ENCODE data around the gene WFS1.
A peak's percentile ranks its signal among the peaks of the same experiment; 100 is the strongest.

The WFS1 gene

DNA sequence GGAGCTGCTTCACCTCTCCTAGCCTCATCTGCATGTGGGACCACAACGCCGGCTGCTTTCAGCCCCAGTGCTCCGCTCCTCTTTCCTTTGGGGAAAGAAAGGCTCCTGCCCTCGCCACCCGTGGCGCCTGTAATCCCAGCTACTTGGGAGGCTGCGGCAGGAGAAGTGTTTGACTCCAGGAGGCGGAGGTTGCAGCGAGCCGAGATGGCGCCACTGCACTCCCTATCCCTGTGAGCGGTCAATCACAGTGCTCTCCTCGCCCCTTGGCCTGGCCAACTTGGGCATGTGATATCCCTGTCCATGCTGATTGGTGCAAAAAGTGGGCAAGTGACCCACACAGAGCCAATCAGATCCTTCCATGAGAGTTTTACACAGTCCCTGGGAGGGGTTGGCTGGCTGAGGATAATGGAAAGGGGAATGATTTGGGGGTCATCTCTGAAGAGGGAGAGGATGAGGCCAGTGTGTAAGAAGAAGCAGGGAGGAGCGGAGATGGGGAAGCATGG lies 56.2 kb downstream of the WFS1 start:
- no peak for DNase-seq (ENCODE audit: low read depth)

DNA sequence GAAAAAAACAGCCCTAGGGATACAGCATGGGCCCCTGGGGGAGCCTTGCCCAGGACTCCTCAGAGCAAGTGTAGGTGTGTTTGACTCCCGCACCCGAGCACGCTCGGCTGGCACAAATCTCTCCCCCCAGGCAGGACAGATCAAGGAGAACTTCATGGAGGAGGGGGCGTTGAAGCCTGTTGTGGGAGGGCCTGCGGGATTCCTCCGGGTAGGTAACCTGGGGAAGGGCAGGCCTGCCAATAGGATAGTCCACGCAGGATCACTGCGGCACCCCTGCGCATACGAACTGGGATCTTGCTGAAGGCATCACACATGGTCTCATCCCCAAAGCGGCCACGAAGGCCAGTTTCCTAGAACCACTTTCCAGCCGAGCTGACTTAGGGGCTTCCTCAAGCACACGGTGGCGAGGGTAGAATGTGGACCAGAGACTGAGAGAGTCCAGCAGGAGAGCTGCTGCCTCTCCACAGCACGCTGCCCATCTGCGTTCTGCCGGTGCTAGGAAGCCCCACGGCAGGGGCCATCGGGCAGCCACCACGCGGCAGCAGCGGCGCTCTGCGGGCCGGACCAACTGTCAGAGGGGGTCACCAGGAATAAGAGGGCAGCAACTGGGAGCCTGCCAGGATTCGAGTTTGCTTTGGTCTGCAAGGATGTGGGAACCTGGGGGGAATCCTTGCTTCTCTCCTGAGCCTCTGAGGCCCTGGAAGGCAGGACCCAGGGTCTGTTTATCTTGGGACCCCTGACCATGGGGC lies 56.8 kb downstream of the WFS1 start:
- no peak for DNase-seq (ENCODE audit: low read depth)

DNA sequence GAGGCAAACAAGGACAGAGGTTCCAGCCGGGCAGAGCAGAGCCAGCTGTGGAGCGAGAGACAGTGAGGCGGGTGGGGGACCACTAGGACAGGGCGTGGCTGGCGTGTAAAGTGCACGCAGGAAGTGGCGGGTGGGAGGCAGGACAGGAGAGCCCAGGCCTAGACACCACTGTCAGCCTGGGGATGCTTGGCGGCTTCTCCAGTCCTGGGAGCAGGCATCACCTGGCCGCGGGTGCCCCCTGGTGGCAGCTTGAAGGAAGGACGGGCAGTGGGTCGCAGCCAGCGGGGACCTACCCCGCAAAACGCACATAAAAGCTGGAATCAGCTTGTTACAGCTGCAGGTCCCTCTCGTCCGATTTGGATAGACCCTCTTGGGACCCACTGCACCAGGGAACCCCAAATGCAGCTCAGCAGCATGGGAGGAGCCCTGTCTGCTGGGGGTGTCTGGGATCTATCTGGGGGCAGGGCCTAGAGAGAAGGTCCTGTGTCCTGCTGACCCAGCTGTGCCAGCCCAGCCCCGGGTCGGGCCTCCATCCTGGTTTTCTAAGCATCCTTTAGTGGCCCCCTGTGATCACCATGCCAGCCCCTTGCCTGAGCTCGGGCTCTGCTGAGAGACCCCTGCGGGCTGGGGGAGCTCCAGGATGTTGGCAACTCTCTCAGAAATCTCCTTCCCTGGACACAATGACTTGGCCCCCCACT lies 57.7 kb downstream of the WFS1 start:
- DNase-seq (ENCODE audit: low read depth): peak; percentile 63

DNA sequence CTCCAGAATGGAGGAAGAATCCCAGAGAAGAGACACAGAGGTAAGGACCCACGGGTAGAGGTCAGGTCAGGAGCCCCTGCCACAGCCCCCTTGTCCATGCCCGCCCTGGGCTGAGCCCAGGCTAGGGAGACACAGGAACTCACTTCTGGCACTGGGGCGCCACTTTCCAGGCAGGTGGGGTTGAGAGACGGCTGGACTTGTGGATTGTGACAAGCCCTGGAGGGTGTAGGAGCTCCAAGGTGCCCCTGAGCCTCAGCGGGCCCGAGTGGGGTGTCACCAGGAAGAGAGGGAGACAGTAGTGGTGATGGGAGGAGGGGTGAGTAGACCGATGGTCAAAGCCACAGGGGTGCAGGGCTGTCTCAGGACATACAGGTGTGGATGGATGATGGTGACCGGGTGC lies 58.9 kb downstream of the WFS1 start:
- no peak for DNase-seq (ENCODE audit: low read depth)

DNA sequence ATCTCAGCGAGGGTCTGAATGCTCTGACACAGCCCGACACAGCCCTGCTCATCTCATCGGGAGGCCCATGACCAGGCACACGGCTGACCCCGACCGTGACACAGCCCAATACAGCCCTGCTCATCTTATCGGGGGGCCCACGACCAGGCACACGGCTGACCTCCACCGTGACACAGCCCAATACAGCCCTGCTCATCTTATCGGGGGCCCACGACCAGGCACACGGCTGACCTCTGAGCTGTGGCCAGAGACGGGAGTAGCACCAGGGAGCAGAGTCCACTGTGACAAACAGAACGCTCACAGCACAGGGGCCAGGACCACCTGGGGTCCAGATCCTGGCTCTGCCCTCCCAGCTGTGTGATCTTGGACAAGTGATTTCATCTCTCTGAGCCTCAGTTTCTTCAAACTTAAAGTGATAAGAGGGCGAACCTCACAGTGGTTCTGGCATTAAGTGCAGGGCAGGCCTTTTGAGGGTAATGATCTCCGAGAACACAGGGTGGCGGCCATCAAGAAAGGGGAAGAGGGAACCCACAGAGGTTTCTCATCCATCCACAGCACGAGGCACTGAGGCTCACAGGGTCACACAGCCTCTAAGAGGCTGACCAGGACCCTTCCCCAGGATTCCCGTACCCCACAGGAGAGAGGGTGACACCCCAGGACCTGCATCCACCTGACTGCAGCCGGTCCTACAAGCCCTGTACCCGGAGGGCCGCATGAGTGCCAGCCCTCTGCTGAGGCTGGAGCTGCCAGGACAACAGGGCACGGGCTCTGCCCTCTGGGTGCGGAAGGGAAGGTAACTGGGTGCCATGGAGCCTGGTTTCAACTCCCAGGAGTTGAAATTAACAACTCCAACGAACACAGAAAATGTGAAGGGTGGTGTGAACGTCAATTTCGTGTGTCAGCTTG lies 60.1 kb downstream of the WFS1 start:
- DNase-seq (ENCODE audit: low read depth): no peak

DNA sequence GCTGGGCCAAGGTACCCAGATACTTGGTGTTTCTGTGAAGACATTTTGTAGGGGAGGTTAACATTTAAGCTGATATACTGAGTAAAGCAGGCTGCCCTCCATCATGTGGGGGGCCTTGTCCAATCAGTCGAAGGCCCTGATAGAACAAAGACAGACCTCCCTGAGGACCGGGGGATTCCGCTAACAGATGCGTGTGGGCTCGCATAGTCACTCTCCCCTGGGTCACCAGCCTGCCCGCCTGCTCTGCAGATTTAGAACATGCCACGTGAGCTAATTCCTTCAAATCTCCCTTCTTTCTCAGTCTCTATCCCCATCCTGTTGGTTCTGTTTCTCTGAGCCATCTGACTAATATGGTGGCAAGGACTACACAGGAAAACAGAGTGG lies 60.7 kb downstream of the WFS1 start:
- no peak for DNase-seq (ENCODE audit: low read depth)

DNA sequence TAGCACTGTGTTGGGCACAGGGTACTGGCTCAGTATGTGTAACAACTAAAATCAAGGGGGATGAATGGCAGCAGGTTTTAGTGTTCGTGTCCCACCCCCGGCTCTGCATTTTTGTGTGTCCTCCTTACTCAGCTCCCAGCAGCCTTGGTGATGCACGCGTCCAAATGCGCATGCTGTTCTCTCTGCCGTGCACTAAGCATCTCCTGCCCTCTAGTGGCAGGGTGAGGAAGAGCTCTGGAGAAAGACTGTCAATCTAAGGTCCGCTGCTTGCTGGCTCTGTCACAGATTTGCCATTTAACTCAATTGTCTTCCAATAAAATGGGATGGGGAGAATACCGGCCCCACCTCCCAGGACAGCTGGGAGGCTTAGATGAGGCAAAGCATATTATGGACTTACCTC lies 61.4 kb downstream of the WFS1 start:
- no peak for DNase-seq (ENCODE audit: low read depth)

DNA sequence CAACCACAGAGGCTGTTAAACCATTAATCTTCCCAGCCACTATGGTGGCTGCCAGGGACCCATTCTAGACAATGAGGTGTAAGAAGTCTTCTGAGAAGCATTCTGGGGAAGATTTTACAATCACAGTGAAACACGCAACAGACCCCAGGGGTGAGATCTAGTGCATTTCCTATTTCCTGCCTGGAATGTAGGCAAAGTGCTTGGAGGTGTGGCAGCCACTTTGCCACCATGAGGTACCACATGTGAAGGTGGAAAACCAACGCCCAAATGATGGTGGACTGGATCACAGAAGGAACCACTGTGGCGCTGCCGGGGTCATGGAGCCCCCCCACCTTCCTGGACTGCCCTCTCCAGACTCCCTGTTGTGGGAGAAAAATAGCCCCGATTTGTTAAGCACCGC lies 61.8 kb downstream of the WFS1 start:
- DNase-seq (ENCODE audit: low read depth): no peak

DNA sequence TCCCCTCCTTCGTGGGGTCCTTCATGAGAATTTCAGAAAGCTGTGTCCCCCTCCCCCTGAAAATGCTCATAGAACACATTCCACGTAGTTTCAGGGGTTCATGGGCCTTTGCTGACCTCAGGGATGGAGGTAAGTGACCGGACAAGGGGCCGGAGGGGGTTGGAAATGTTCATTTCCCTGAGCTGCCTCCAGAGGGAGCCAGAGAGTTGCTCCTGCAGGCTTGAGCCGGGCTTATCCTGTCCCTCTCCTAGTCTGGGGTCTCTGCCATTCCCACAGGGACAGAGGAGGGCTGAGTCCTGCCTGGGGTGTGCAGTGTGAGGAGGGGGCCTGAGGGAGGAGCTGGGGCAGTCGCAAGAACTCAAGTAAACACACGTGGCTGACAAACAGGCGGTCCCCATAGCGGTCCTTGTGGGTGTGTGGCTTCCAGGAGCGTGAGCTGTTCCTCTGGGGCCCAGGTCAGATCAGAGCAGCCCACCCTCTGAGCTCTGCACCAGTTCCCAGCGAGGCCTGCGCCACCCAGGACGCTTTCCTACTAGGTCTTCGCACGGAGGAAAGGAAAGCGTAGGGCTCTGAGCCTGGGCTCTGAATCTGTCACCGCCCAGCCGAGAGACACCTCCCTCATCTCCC lies 62.5 kb downstream of the WFS1 start:
- DNase-seq (ENCODE audit: low read depth): no peak

DNA sequence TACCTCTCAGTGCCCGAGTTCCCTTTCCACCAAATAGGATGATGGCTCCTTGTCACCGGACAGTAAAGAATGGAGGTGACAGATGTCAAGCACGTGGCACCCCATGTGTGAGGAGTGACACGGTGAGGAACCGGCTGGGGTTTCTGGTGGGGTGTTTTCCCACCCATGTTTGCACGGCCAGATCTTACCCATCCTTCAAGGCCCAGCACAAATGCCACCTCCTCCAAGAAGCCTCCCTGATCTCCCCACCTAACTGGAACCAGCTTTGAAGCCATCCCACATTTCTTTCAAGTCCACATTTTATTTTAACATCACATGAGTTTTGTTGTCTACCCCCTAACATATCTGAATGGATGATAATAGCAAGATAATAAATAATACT lies 63.0 kb downstream of the WFS1 start:
- no peak for DNase-seq (ENCODE audit: low read depth)

DNA sequence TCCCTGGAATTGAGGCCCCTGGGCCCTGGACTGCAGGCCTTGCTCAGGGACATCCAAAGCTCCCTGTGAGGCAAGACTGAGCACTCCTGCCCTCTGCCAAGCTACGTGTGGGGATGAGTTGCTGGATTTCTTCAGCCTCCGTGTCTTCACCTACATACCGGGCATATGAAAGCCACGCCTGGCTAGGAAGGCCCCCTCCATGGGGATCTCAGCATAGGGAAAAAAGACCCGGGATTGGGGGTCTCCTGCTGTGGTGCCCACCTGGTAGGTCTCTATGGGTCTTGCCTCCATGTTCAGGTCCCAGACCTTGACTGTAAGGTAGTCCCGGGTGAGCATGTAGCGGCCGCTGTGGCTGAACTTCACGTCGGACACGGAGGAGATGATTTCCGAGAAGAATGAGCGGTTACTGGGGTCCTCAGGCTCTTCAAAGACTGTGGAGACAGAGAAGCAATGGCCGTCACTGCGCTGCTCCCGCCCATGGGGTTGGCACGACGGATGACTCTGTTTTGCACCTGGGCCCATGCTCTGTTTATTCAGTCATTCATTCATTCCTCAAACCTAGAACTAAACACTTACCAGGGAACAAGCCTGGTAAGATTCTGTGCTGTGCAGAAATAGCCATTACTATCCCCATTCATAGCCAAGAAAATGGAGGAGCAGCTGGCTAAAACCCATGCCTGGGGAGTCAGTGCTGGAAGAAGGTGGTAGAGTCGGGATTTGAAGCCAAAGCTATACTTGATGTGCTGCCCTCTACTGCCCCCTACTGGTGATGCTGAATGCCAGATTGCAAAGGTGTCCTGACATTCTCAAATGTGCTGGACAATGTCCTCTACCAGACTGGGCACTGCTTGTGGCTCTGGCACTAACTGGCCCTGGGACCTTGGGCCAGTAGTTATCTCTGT lies 63.9 kb downstream of the WFS1 start:
- DNase-seq (ENCODE audit: low read depth): no peak

DNA sequence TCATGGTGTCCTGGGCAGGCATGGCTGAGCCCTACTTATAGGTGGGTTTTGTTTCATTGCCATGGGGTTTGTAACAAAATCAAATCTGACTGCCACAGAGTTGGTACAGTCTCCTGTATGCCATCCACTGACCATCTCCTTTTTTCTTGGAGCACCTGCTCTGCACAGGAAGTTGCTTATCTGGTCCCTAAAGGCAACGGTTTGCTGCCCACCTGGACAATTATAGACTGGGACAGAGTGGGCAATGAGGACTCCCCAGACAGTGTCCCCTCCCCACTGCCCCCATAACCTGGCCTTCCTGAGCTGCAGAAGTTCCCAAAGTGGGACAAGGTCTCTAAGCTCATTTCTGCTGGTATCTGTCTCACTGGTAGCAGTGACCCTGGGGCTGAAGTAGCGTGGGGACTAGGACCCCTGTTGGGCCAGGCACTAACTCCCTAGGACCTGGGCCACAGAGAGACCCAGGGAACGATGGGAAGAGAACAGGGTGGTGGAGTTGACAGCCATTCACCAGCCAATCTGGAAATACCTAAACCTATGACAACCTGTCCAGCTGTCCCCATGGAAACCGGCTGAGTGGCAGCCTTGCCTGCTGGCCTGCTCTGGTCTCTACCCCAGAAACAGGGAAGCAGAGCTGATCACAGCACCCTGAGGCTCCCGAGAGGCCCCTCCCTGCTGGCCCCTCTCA lies 64.7 kb downstream of the WFS1 start:
- DNase-seq (ENCODE audit: low read depth): no peak

DNA sequence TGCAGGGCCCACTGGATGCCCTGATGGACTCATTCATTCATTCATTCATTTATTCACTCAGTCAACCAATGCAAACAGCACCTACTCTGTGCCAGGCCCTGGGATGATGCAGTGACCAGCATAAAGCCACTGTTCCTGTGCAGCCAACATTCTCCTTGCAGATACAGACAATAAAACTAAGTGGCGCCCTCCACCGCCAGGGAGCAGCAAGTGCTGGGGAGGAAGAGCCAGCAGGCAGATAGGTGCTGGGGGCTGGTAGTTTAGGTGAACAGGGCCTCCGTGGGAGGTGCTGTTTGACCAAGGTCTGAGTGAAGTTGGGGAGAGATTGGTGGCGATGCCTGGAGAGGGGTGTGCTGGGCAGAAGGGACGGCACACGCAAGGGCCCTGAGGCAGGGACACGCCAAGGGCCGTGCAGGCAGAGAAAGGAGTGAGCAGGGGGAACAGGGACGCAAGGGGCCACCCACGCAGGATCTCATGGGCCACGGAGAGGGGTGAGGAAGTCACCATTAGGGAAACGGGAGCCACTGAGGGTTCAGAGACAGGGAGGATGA lies 65.5 kb downstream of the WFS1 start:
- no peak for DNase-seq (ENCODE audit: low read depth)

DNA sequence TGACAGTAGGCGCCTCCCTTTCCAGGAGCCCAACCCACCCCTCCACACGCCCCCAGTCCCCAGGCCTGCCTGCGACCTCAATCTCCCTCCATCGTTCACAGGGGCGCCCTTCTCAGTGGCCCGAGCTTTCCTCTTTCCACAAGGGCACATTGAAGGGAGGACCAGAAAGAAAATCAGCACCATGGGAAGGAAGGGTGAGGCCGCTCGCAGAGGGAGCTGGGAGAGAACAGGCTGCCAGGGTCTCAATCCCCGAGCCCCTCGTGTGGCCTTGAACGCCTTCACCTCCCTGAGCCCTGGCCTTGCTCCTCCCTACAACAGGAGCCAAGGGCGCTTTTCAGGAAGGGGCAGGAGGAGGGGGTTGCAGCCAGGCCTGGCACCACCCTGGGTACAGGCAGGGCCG lies 66.5 kb downstream of the WFS1 start:
- DNase-seq (ENCODE audit: low read depth): no peak

DNA sequence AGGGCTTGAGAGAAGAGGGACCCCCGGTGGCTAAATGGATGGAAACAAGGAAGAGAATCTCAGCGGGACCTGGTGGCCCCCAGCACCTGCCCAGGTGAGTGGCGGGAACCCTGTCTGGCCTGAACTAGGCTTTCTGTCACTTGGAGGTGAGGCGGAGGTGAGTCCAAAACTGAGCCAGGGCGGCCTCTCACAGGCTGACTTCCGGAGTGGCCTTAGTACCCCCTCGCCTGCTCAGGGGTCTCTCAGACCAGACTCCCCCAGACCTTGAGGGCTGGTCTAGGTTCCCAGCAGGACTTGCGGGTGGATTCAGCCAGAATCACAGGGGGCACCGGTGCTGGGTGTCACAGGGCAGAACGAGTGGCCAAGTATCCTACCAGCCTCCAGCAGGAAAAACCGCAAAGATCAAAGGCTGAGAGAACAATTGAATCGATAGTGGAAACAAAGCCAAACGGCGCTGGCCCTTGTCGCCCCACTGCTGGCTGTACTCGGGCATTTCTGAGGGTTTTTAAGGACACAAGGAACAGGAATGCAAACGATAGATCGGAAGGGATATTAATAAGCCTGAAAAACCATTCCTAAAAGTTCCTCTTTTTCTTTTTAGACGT lies 67.8 kb downstream of the WFS1 start:
- no peak for DNase-seq (ENCODE audit: low read depth)

DNA sequence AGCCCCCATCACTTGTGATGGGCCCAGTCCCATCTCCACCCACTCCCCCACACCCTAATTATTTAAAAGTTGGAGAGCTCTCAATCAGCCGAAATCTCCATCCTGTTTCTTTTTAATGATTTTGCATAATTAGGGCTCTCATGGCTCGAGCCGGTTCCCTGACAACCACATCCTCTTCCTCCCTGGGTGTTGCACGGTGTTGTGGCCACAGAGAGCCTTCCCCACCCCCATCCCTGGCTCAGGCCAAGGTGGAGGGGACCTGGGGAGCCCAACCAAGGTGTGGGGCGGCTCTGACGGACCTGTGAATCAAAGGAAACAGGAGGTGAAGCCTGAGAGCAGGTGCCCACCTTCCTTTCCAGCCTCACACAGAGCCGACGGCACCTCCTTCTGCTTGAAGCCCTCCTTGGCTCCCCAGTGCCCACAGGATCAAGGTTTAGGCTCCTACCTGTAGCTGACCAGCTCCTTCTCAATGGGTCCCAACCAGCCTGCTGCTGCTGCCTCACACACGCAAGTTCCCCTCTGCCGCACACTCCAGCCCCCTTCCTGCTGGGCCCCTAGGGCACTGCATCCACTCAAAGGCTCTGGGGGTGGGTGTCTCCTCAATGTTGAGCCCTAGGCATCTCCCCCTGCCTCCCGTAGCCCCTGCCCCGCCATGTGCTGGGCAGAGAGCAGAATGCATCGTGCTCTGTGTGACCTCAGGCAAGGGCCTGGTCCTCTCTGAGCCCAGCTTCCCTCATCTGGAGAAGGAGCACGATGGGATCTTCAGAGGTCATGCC lies 68.7 kb downstream of the WFS1 start:
- no peak for DNase-seq (ENCODE audit: low read depth)

DNA sequence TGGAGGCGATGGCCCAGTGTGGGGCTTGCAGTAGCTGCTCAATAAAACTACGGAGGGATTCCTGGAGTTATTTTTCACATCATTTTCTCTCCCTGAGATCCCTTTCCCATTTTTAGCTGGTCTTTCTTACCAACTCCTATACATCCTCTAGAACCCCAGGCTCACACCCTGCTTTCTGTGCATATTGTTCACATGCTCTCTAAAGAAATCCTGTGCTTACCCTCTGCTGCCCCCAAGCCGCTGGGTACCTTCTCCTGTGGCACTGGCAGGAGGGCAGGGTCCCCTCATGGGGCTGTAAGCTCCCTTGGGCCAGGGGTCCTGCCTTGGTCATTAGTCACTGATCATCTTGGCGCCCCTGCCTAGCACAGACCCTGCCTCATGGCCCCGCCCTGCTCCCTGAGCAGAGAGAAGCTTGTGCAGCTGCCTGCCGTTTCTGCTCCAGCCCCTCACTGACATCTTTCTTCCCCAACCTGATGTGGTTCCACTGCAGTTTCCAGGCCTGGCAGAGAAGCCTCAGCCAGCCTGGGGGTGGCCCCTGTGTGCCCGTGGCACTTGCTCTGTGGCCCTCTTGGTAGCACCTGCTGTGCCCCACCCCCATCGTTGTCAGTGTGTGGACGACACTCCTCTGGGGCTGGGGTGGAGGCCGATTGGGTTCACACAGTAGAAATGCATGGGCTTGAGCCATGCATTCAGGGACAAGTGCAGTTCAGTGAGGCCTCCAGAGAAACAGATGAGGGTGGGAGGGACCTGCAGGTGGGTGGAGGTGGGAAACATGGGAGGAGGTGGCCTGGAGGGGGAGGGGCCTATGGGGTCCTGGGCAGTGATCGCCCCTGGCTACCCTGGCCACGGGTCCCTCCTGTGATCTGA lies 69.5 kb downstream of the WFS1 start:
- DNase-seq (ENCODE audit: low read depth): no peak

DNA sequence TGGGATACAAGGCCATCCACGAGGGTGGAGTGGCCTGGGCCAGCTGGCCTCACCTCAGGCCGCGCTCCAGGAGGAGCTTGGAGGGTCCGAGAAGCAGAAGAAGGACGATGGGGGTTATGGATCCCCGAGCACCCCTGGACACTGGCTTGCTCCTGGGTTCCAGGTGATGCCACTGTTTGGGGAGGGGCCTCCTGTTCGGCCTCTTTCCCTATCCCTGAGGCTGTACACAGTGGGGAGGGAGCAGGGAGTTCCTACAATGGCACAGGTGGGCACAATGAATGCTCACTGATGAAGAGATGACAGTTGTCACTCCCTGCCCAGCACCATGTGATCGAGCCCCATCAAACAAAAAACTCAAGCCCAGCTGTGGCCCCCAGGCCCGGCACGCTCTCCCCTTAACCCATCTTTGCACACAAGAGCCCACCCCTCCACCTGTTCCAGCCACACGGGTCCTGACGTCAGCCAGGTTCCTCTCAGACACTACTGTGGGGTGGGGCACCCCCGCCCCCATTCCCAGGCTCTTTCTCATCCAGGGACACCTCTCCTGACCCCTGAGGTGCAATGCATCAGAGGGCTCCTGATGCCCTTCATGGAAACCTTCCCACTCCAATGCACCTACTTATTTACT lies 70.3 kb downstream of the WFS1 start:
- no peak for DNase-seq (ENCODE audit: low read depth)
